ENCODE results near the gene WDR64.

WDR64 gene

GRCh38 chr1:241652012-241652411 is at the start of gene WDR64:
Gene WDR64 (plus strand): TSS chr1:241652281. CDS start chr1:241652485, 204 bp downstream.
- no peaks in the 10 kb centered on the region for H3K4me1 ChIP-seq (ENCODE audit: control insufficient read depth, insufficient read depth, low read length, unreplicated experiment)
- no peak within 1 kb of the TSS for H2AFZ ChIP-seq (ENCODE audit: low read length, unreplicated experiment)
- H3K36me3 ChIP-seq (ENCODE audit: insufficient read depth, low read length) = no peaks in the 10 kb centered on the region
- H3K4me3 ChIP-seq (ENCODE audit: low read depth, low read length) = no peak within 1 kb of the TSS
- no peak within 1 kb of the TSS for H3K27ac ChIP-seq (ENCODE audit: low read depth, low read length)
- no peaks in the 10 kb centered on the region for H3K79me2 ChIP-seq (ENCODE audit: control insufficient read depth, insufficient read depth, low read length, unreplicated experiment)
- no peaks in the 10 kb centered on the region for H3K27me3 ChIP-seq (ENCODE audit: insufficient read depth, low read length)

- Histone ChIP-seq H3K4me3 (ENCODE audit: low read depth, low read length) (peak overlapping the region; percentile 65), H3K27ac (ENCODE audit: low read depth, low read length) (peak overlapping the region; percentile 96), H3K4me1 (ENCODE audit: control insufficient read depth, insufficient read depth, low read length, unreplicated experiment) (peaks cover 43% of the 10 kb centered on the region), H3K79me2 (ENCODE audit: control insufficient read depth, insufficient read depth, low read length, unreplicated experiment) (no peaks in the 10 kb centered on the region), H3K36me3 (ENCODE audit: insufficient read depth, low read length) (no peaks in the 10 kb centered on the region), H3K27me3 (ENCODE audit: insufficient read depth, low read length) (no peaks in the 10 kb centered on the region), H2AFZ (ENCODE audit: low read length, unreplicated experiment) (peak overlapping the region; percentile 93)
Observed at GRCh38 chr1:241603731-241604245, 48.3 kb upstream of the WDR64 start.

- Histone ChIP-seq H3K4me1 (ENCODE audit: control insufficient read depth, insufficient read depth, low read length, unreplicated experiment) (peaks cover 56% of the 10 kb centered on the region), H3K4me3 (ENCODE audit: low read depth, low read length) (no peak overlapping the region), H2AFZ (ENCODE audit: low read length, unreplicated experiment) (no peak overlapping the region), H3K27ac (ENCODE audit: low read depth, low read length) (no peak overlapping the region), H3K36me3 (ENCODE audit: insufficient read depth, low read length) (no peaks in the 10 kb centered on the region), H3K79me2 (ENCODE audit: control insufficient read depth, insufficient read depth, low read length, unreplicated experiment) (no peaks in the 10 kb centered on the region), H3K27me3 (ENCODE audit: insufficient read depth, low read length) (no peaks in the 10 kb centered on the region)
Observed at GRCh38 chr1:241605146-241605805, 46.8 kb upstream of the WDR64 start.

- no peak overlapping the region for H3K4me3 ChIP-seq (ENCODE audit: low read depth, low read length)
- H3K36me3 ChIP-seq (ENCODE audit: insufficient read depth, low read length) = no peaks in the 10 kb centered on the region
- H3K79me2 ChIP-seq (ENCODE audit: control insufficient read depth, insufficient read depth, low read length, unreplicated experiment) = no peaks in the 10 kb centered on the region
- no peak overlapping the region for H2AFZ ChIP-seq (ENCODE audit: low read length, unreplicated experiment)
- H3K27ac ChIP-seq (ENCODE audit: low read depth, low read length) = no peak overlapping the region
- peaks cover 55% of the 10 kb centered on the region for H3K4me1 ChIP-seq (ENCODE audit: control insufficient read depth, insufficient read depth, low read length, unreplicated experiment)
- H3K27me3 ChIP-seq (ENCODE audit: insufficient read depth, low read length) = no peaks in the 10 kb centered on the region
Observed at GRCh38 chr1:241606544-241606943, 45.5 kb upstream of the WDR64 start.

- Histone ChIP-seq H3K4me1 (ENCODE audit: control insufficient read depth, insufficient read depth, low read length, unreplicated experiment) (peaks cover 64% of the 10 kb centered on the region), H3K27ac (ENCODE audit: low read depth, low read length) (no peak overlapping the region)
Observed at GRCh38 chr1:241607497-241607896, 44.6 kb upstream of the WDR64 start.

GRCh38 chr1:241608379-241609033 is 43.6 kb upstream of the WDR64 start:
- no peak overlapping the region for H3K4me3 ChIP-seq (ENCODE audit: low read depth, low read length)
- no peaks in the 10 kb centered on the region for H3K36me3 ChIP-seq (ENCODE audit: insufficient read depth, low read length)
- H3K27me3 ChIP-seq (ENCODE audit: insufficient read depth, low read length) = no peaks in the 10 kb centered on the region
- H2AFZ ChIP-seq (ENCODE audit: low read length, unreplicated experiment) = peak overlapping the region; percentile 33
- H3K27ac ChIP-seq (ENCODE audit: low read depth, low read length) = peak overlapping the region; percentile 3; the same call in 1 of the 2 replicates
- no peaks in the 10 kb centered on the region for H3K79me2 ChIP-seq (ENCODE audit: control insufficient read depth, insufficient read depth, low read length, unreplicated experiment)
- peaks cover 63% of the 10 kb centered on the region for H3K4me1 ChIP-seq (ENCODE audit: control insufficient read depth, insufficient read depth, low read length, unreplicated experiment)

More at GRCh38 chr1:241607497-241607896, 44.6 kb upstream of the WDR64 start:
- no peak overlapping the region for H2AFZ ChIP-seq (ENCODE audit: low read length, unreplicated experiment)
- H3K36me3 ChIP-seq (ENCODE audit: insufficient read depth, low read length) = no peaks in the 10 kb centered on the region
- no peaks in the 10 kb centered on the region for H3K79me2 ChIP-seq (ENCODE audit: control insufficient read depth, insufficient read depth, low read length, unreplicated experiment)
- H3K4me3 ChIP-seq (ENCODE audit: low read depth, low read length) = no peak overlapping the region
- no peaks in the 10 kb centered on the region for H3K27me3 ChIP-seq (ENCODE audit: insufficient read depth, low read length)

- no peaks in the 10 kb centered on the region for H3K36me3 ChIP-seq (ENCODE audit: insufficient read depth, low read length)
- H3K27me3 ChIP-seq (ENCODE audit: insufficient read depth, low read length) = no peaks in the 10 kb centered on the region
- peaks cover 59% of the 10 kb centered on the region for H3K4me1 ChIP-seq (ENCODE audit: control insufficient read depth, insufficient read depth, low read length, unreplicated experiment)
- H3K4me3 ChIP-seq (ENCODE audit: low read depth, low read length) = no peak overlapping the region
- no peaks in the 10 kb centered on the region for H3K79me2 ChIP-seq (ENCODE audit: control insufficient read depth, insufficient read depth, low read length, unreplicated experiment)
- no peak overlapping the region for H3K27ac ChIP-seq (ENCODE audit: low read depth, low read length)
- H2AFZ ChIP-seq (ENCODE audit: low read length, unreplicated experiment) = no peak overlapping the region
Observed at GRCh38 chr1:241610056-241610815, 41.8 kb upstream of the WDR64 start.

- H3K27ac ChIP-seq (ENCODE audit: low read depth, low read length) = peak overlapping the region; percentile 84; the same call in 1 of the 2 replicates
- no peaks in the 10 kb centered on the region for H3K27me3 ChIP-seq (ENCODE audit: insufficient read depth, low read length)
- no peaks in the 10 kb centered on the region for H3K36me3 ChIP-seq (ENCODE audit: insufficient read depth, low read length)
- no peak overlapping the region for H3K4me3 ChIP-seq (ENCODE audit: low read depth, low read length)
- no peaks in the 10 kb centered on the region for H3K79me2 ChIP-seq (ENCODE audit: control insufficient read depth, insufficient read depth, low read length, unreplicated experiment)
- H3K4me1 ChIP-seq (ENCODE audit: control insufficient read depth, insufficient read depth, low read length, unreplicated experiment) = peaks cover 66% of the 10 kb centered on the region
- H2AFZ ChIP-seq (ENCODE audit: low read length, unreplicated experiment) = peak overlapping the region; percentile 78
Observed at GRCh38 chr1:241611063-241611462, 41.0 kb upstream of the WDR64 start.

- Histone ChIP-seq H3K27me3 (ENCODE audit: insufficient read depth, low read length) (no peaks in the 10 kb centered on the region), H3K79me2 (ENCODE audit: control insufficient read depth, insufficient read depth, low read length, unreplicated experiment) (no peaks in the 10 kb centered on the region), H3K4me1 (ENCODE audit: control insufficient read depth, insufficient read depth, low read length, unreplicated experiment) (peaks cover 63% of the 10 kb centered on the region), H3K27ac (ENCODE audit: low read depth, low read length) (peak overlapping the region; percentile 84), H3K36me3 (ENCODE audit: insufficient read depth, low read length) (no peaks in the 10 kb centered on the region), H2AFZ (ENCODE audit: low read length, unreplicated experiment) (peak overlapping the region; percentile 57), H3K4me3 (ENCODE audit: low read depth, low read length) (no peak overlapping the region)
Observed at GRCh38 chr1:241611736-241612135, 40.3 kb upstream of the WDR64 start.

GRCh38 chr1:241612533-241613477 is 39.3 kb upstream of the WDR64 start:
- Histone ChIP-seq H3K4me1 (ENCODE audit: control insufficient read depth, insufficient read depth, low read length, unreplicated experiment) (peaks cover 61% of the 10 kb centered on the region), H3K36me3 (ENCODE audit: insufficient read depth, low read length) (no peaks in the 10 kb centered on the region)

More at GRCh38 chr1:241612533-241613477, 39.3 kb upstream of the WDR64 start:
- peak overlapping the region; percentile 57 for H2AFZ ChIP-seq (ENCODE audit: low read length, unreplicated experiment)
- H3K4me3 ChIP-seq (ENCODE audit: low read depth, low read length) = peak overlapping the region; percentile 33; the same call in 1 of the 2 replicates
- H3K27ac ChIP-seq (ENCODE audit: low read depth, low read length) = peak overlapping the region; percentile 84
- no peaks in the 10 kb centered on the region for H3K79me2 ChIP-seq (ENCODE audit: control insufficient read depth, insufficient read depth, low read length, unreplicated experiment)
- no peaks in the 10 kb centered on the region for H3K27me3 ChIP-seq (ENCODE audit: insufficient read depth, low read length)
